ENCODE data around the gene CREG2.

Gene CREG2

DNA sequence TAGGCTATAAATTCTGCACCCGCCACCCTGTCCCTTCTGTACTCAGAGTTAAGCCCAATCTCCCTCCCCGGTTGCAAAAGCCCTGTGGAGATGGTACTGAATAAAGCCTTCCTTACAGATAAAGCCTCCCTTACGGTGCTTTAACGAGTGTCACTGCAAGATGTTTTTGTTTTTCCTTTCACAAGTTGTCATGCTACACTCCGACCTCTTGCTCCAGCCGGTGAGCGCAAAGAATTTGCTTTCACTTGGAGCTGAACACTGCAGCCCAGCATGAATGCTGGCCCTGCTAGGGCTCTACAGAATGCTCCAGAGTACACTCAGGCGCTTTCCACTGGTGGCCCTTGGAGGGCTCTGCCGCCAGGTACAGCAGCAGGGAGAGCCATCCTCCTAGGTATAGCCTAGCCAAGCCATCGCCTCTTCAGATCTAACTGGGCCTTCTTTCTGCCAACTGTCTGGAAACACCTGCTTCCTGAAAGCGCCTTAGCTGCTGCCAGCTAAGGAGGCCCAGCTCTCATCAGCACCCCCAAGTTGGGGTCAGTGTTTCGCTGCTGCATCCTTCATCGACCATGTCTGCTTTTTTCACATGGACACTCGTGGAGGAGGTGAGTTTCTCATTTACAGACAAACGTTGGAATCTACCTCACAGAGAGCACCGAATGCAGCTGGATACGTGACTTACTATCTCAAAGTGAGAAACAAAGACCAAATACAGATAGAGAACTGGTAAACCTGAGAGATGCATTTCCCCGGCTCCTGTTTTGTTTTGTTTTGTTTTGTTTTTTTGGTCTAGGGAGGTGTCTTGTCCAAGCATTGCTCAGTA lies 13.4 kb upstream of the CREG2 start:
- TF ChIP-seq, protein P1, sequence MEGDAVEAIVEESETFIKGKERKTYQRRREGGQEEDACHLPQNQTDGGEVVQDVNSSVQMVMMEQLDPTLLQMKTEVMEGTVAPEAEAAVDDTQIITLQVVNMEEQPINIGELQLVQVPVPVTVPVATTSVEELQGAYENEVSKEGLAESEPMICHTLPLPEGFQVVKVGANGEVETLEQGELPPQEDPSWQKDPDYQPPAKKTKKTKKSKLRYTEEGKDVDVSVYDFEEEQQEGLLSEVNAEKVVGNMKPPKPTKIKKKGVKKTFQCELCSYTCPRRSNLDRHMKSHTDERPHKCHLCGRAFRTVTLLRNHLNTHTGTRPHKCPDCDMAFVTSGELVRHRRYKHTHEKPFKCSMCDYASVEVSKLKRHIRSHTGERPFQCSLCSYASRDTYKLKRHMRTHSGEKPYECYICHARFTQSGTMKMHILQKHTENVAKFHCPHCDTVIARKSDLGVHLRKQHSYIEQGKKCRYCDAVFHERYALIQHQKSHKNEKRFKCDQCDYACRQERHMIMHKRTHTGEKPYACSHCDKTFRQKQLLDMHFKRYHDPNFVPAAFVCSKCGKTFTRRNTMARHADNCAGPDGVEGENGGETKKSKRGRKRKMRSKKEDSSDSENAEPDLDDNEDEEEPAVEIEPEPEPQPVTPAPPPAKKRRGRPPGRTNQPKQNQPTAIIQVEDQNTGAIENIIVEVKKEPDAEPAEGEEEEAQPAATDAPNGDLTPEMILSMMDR (IDR thresholded peaks at IDR 0.05; ENCODE audit: low read depth, low read length) = no peak
- DNase-seq (ENCODE audit: extremely low read depth, low read depth) = no peak

DNA sequence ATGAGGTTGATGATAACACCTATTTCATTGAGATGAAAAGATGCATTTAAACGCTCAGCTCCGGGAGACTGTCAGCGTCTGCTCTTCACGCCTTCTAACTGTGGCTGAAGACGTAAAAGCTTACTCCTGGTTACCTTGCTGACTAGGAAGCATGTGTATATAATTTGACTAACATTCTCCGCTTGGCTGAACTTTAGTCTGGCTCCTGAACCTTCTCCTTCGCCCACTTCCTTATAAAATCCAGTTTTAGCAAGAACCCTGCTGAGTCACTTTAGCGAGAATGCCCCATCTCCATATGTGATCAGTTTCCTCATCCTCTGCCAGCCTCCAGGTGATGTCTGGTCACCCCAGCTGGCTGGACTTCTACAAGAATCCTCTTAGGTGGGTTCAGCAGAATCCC lies 12.7 kb upstream of the CREG2 start:
- DNase-seq (ENCODE audit: extremely low read depth, low read depth) = no peak
- TF ChIP-seq, protein P1 (IDR thresholded peaks at IDR 0.05; ENCODE audit: low read depth, low read length) = no peak

GRCh38 chr2:101399021-101399799 lies 11.9 kb upstream of the CREG2 start:
- TF ChIP-seq, protein P1 (IDR thresholded peaks at IDR 0.05; ENCODE audit: low read depth, low read length) = no peak
- DNase-seq (ENCODE audit: extremely low read depth, low read depth) = no peak

GRCh38 chr2:101398116-101398821 lies 11.0 kb upstream of the CREG2 start:
- TF ChIP-seq, protein P1 (IDR thresholded peaks at IDR 0.05; ENCODE audit: low read depth, low read length) = no peak
- DNase-seq (ENCODE audit: extremely low read depth, low read depth) = no peak

- DNase-seq (ENCODE audit: extremely low read depth, low read depth) = peak; percentile 57
- TF ChIP-seq, protein P1 (IDR thresholded peaks at IDR 0.05; ENCODE audit: low read depth, low read length) = no peak
Measured at GRCh38 chr2:101396316-101396717, 9.0 kb upstream of the CREG2 start.

DNA sequence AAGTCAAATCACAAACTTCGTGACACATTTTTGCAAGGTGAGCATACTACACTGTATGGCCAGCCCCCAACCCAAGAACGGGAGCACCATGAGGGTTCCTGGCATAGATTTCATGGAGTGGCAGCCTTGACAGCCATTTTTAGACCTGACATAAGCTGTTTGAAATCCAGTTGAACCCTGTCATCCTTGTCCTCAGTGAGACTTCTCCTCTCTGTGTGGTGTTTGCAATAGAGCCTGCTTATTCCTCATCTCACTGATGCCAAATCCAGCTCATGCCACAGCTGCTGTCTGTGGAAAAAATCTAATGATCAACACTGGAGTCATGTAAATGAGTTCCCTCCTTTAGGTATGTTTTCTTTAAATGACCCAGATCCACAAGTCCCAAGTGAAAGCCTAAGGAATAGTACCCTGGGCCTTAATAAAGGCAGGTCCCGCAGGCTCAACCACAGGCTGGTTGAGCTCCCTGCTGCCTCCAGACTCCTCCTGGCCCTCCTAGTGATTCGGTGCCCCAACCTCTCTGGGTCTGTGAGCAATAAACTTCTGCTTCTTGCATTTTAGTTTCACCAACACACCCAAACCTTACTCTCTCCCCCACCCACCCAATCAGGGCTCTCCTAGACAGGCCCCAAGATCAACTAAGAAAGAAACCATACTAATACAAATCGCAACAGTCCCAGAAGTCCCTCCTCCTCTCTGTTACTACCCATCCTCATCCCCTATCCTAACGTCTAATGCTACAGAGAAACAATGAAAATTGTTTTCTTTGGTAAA lies 8.4 kb upstream of the CREG2 start:
- TF ChIP-seq, protein P1 (IDR thresholded peaks at IDR 0.05; ENCODE audit: low read depth, low read length) = no peak
- DNase-seq (ENCODE audit: extremely low read depth, low read depth) = no peak

Data from AG09319 (cell line).